Stimulated activated CD8-positive, alpha-beta memory T cell treated with anti-CD3 and anti-CD28 coated beads, Interleukin-12 subunit alpha, Interleukin-12 subunit beta, amount 100 ng/mL, for 24 hours (primary cell): ENCODE results near the gene AGO3.
"Not testable (repeated sequence)": the region's sequence is repeated elsewhere in the genome, so short reads cannot be mapped to it uniquely, and the experiment has no call there.

ENCODE experiments used
- DNase-seq: peaks from one replicate; pipeline ENCODE4 v3.0.0-alpha.2; 2020; ENCODE audit errors: extremely low read depth

The AGO3 gene

GRCh38 chr1:35925741-35926140, 5.2 kb upstream of the AGO3 start:
- DNase-seq = no peak

GRCh38 chr1:35927472-35927871, 3.4 kb upstream of the AGO3 start:
- DNase-seq = no peak

- DNase-seq = no peak
Observed at GRCh38 chr1:35929730-35930592, 944 bp upstream of the AGO3 start.

- no peak for DNase-seq
Observed at GRCh38 chr1:35931446-35932157, 697 bp downstream of the AGO3 start.

- no peak for DNase-seq
Observed at GRCh38 chr1:35932158-35932636, 1.3 kb downstream of the AGO3 start.

- DNase-seq = no peak
Observed at GRCh38 chr1:35932941-35933340, 2.0 kb downstream of the AGO3 start.

- no peak for DNase-seq
Observed at GRCh38 chr1:35935442-35936388, 4.8 kb downstream of the AGO3 start.

GRCh38 chr1:35936838-35937237, 5.9 kb downstream of the AGO3 start:
- DNase-seq = no peak

- DNase-seq = no peak
Observed at GRCh38 chr1:35939484-35939883, 8.6 kb downstream of the AGO3 start.

- no peak for DNase-seq
Observed at GRCh38 chr1:35945327-35945726, 14.4 kb downstream of the AGO3 start.

GRCh38 chr1:35947547-35947946, 16.6 kb downstream of the AGO3 start:
- no peak for DNase-seq

GRCh38 chr1:35958558-35958957, 27.7 kb downstream of the AGO3 start:
- DNase-seq = no peak

GRCh38 chr1:35959304-35959703, 28.4 kb downstream of the AGO3 start:
- no peak for DNase-seq

- DNase-seq = no peak
Observed at GRCh38 chr1:35962952-35963351, 32.0 kb downstream of the AGO3 start.

GRCh38 chr1:35964277-35964676, 33.4 kb downstream of the AGO3 start:
- not testable (repeated sequence) for DNase-seq

GRCh38 chr1:35968396-35968795, 37.5 kb downstream of the AGO3 start:
- DNase-seq = no peak

- DNase-seq = no peak
Observed at GRCh38 chr1:35971601-35972000, 40.7 kb downstream of the AGO3 start.

- DNase-seq = not testable (repeated sequence)
Observed at GRCh38 chr1:35972631-35973030, 41.7 kb downstream of the AGO3 start.

- DNase-seq = no peak
Observed at GRCh38 chr1:35980090-35980489, 49.2 kb downstream of the AGO3 start.

GRCh38 chr1:35988237-35988636, 57.3 kb downstream of the AGO3 start:
- DNase-seq = no peak

- no peak for DNase-seq
Observed at GRCh38 chr1:36006941-36007500, 76.1 kb downstream of the AGO3 start.

GRCh38 chr1:36007741-36008140, 76.8 kb downstream of the AGO3 start:
- DNase-seq = no peak
